ENCODE measurements around the gene SLC1A7.

The SLC1A7 gene

DNA sequence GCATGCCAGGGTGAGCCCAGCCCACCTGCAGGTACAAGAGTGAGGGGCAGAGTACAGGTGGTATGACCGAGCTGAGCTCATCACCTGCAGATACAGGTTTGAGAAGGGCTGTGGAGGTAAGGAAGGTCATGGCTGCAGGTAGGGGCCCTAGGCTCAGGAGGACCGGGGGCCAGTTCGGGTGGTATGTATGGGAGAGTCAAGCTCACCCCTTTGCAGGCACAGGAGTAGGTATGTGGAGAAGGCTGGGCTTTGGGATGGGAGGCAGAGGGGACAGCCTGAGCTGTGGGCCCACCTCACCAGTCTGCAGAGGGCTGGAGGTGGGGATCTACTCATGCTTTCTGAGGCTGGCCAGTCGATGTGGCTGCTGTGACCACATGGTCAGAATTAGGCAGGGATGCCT lies 63.2 kb downstream of the SLC1A7 start:
- no peak for DNase-seq (ENCODE audit: low read depth)
- H3K4me3 ChIP-seq (ENCODE audit: low read depth, low read length), result no peak overlapping the region
- TF ChIP-seq, protein P1, sequence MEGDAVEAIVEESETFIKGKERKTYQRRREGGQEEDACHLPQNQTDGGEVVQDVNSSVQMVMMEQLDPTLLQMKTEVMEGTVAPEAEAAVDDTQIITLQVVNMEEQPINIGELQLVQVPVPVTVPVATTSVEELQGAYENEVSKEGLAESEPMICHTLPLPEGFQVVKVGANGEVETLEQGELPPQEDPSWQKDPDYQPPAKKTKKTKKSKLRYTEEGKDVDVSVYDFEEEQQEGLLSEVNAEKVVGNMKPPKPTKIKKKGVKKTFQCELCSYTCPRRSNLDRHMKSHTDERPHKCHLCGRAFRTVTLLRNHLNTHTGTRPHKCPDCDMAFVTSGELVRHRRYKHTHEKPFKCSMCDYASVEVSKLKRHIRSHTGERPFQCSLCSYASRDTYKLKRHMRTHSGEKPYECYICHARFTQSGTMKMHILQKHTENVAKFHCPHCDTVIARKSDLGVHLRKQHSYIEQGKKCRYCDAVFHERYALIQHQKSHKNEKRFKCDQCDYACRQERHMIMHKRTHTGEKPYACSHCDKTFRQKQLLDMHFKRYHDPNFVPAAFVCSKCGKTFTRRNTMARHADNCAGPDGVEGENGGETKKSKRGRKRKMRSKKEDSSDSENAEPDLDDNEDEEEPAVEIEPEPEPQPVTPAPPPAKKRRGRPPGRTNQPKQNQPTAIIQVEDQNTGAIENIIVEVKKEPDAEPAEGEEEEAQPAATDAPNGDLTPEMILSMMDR (IDR thresholded peaks at IDR 0.05; ENCODE audit: low read depth, low read length), result no peak
- TF ChIP-seq, protein P2, sequence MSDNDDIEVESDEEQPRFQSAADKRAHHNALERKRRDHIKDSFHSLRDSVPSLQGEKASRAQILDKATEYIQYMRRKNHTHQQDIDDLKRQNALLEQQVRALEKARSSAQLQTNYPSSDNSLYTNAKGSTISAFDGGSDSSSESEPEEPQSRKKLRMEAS (IDR thresholded peaks at IDR 0.05; ENCODE audit: low read depth, low read length), result no peak

DNA sequence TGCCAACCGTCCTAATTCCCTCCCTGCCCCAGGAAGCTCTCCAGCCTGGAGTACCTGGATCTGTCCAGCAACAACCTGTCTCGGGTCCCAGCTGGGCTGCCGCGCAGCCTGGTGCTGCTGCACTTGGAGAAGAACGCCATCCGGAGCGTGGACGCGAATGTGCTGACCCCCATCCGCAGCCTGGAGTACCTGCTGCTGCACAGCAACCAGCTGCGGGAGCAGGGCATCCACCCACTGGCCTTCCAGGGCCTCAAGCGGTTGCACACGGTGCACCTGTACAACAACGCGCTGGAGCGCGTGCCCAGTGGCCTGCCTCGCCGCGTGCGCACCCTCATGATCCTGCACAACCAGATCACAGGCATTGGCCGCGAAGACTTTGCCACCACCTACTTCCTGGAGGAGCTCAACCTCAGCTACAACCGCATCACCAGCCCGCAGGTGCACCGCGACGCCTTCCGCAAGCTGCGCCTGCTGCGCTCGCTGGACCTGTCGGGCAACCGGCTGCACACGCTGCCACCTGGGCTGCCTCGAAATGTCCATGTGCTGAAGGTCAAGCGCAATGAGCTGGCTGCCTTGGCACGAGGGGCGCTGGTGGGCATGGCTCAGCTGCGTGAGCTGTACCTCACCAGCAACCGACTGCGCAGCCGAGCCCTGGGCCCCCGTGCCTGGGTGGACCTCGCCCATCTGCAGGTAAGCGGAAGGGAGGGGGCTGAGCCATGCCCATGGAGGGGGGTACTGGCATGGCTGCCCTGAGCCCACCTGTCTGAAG lies 63.9 kb downstream of the SLC1A7 start:
- no peak for DNase-seq (ENCODE audit: low read depth)
- TF ChIP-seq MYC (IDR thresholded peaks at IDR 0.05; ENCODE audit: low read depth, low read length) (no peak), POLR2A (IDR thresholded peaks at IDR 0.05; ENCODE audit: extremely low read depth, insufficient read length) (no peak)
- TF ChIP-seq, protein P1 (IDR thresholded peaks at IDR 0.05; ENCODE audit: low read depth, low read length), result no peak
- no peak overlapping the region for H3K4me3 ChIP-seq (ENCODE audit: low read depth, low read length)

DNA sequence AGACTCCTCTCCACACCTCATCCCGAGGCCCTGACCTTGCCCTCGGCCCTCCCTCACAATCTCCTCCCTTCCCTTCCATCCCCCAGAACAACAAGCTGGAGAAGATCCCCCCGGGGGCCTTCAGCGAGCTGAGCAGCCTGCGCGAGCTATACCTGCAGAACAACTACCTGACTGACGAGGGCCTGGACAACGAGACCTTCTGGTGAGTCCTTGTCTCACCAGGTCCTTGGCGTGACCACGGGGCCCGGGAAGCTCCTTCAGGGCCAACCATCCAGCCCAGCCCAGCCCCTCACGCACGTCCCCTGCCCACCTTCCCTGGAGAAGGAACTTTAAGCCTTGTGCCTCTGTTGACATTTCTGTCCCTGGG lies 64.9 kb downstream of the SLC1A7 start:
- no peak overlapping the region for H3K4me3 ChIP-seq (ENCODE audit: low read depth, low read length)
- TF ChIP-seq POLR2A (IDR thresholded peaks at IDR 0.05; ENCODE audit: extremely low read depth, insufficient read length) (no peak), MYC (IDR thresholded peaks at IDR 0.05; ENCODE audit: low read depth, low read length) (no peak)
- TF ChIP-seq, protein P1 (IDR thresholded peaks at IDR 0.05; ENCODE audit: low read depth, low read length), result no peak
- TF ChIP-seq, protein P2 (IDR thresholded peaks at IDR 0.05; ENCODE audit: low read depth, low read length), result no peak
- no peak for DNase-seq (ENCODE audit: low read depth)

DNA sequence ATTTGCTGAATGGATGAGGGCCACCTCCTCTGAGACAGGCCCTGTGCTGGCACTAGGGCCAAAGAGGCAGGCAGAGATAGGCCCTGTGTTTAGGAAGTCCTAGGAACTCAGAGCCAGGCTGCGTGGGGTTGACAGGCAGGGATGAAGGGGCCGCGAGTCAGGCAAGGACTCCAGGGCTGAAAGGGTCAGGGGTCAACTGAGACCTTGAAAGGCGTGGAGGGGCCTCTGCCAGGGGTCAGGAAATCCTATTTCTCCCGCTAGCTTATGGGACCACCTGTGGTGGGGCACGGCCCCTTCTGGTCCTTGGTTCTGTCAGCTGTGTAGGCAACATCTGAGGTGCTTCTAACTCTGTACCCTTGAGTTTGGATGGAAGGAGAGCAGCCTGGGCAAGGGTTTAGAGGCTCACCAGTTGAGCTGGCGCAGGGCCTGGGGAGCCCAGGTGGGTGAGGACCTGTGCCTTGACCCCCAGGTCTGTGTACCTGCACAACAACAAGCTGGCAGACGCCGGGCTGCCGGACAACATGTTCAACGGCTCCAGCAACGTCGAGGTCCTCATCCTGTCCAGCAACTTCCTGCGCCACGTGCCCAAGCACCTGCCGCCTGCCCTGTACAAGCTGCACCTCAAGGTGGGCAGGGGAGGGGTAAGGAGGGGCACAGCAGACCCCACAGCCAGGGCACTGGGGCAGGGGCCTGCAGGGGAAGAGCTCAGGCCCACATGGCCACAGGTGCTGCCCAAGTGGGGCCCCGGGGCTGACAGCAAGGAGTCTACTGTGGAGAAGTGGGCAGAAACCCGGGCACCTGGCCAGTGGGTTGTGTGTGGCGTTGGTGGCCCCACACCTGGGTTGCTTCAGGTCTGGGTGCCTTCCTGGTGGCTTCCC lies 65.5 kb downstream of the SLC1A7 start:
- no peak overlapping the region for H3K4me3 ChIP-seq (ENCODE audit: low read depth, low read length)
- TF ChIP-seq, protein P1 (IDR thresholded peaks at IDR 0.05; ENCODE audit: low read depth, low read length), result no peak
- TF ChIP-seq POLR2A (IDR thresholded peaks at IDR 0.05; ENCODE audit: extremely low read depth, insufficient read length) (no peak), MYC (IDR thresholded peaks at IDR 0.05; ENCODE audit: low read depth, low read length) (no peak)
- TF ChIP-seq, protein P2 (IDR thresholded peaks at IDR 0.05; ENCODE audit: low read depth, low read length), result no peak
- DNase-seq (ENCODE audit: low read depth), result no peak

DNA sequence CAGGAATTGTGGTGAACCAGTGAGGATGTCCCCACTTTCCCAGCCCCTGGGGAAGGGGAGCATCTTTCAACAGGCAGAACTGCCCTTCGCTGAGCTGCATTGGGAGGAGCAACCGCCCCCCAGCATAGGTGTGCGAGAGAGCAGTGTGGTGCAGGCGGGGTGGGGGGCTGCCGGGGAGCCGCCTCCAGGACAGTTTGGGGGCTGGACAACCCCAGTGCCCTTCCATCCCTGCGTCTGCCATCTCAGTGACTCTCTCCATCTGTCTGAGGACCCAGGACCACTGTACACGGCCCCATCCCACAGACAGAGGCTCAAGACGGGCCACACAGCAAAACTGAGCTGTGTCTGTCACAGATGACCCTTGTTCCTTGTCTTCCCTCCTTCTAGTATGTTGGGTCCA lies 66.3 kb downstream of the SLC1A7 start:
- no peak overlapping the region for H3K4me3 ChIP-seq (ENCODE audit: low read depth, low read length)
- DNase-seq (ENCODE audit: low read depth), result no peak
- TF ChIP-seq, protein P2 (IDR thresholded peaks at IDR 0.05; ENCODE audit: low read depth, low read length), result no peak
- TF ChIP-seq, protein P1 (IDR thresholded peaks at IDR 0.05; ENCODE audit: low read depth, low read length), result no peak
- TF ChIP-seq MYC (IDR thresholded peaks at IDR 0.05; ENCODE audit: low read depth, low read length), result no peak

All from NB4 (cell line).